ENCODE data around the gene RIMS1.
A peak's percentile ranks its signal among the peaks of the same experiment; 100 is the strongest.

The RIMS1 gene

DNA sequence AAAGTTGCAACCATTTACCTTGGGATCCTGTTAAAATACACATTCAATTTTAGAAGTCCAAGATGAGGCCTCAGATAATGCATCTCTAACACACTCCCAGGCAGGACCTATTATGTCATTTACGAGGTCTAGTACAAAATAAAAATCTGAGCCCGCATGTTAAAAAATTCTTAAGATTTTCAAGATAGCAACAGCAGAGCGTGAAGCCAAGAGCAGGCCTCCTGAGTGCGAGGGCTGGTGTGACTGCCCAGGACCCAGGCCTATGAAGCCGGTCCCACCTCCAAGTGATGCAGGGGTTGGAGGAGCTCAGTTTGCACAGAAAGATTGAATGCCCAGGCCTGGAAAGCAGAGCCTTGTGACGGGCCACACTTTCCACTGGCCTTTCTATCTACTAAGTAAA is 524.4 kb downstream of the RIMS1 start:
- no peak for DNase-seq

DNA sequence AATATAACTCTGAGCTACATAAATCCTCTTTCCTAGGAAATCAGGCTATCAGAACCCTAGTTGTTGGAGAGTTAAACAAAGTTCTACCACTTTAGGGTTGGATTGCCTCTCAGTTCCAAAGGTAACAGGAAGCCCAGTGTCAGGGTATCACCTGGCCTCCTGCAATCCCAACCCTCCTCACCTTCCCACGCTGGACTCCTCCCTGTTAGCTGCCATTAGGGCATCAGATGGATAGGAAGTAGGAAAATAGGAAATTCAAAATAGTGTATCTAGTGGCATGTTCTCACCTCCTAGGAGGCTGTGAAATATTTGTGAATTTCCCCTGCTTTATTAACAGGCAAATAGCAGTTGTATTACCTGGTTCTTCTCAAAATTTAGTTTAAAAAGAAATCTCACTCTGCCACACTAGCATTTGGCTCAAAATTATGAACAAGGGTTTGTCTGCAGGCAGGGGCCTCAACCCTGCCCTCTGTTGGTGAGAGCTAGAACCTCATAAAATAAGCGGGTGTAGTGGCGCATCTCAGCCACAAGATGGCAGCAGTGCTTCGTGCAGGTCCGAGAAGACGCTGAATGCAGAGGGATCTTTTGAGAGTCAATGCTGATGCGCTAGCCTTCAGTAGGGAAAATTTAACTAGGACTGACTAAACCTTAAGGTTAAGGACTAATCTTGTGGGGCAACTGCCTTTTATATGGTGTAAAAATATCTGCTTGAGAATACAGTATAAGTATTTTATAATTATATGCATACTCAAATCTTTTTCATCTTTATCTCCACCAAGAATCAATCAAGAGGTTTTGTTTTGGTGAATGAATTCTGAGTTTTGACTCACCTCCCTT is 525.7 kb downstream of the RIMS1 start:
- DNase-seq: peak in 57 of 58 donors; percentile 9 to 92 (median 73)

DNA sequence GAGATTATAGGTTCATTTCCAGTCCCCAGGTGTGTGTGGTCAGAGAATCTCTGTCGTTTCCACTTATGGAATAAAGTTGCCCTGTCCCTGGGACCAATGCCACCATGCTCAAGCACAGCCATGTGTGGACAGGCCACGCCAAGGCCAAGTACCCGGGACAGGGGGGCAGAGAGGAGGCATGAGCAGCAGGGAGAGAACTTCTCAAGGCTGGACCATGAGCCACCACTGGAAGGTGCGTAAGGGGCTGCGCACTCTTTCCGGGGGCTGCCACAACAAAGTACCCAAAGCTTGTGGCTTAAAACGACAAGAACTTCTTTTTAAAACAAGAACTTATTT is 526.3 kb downstream of the RIMS1 start:
- no peak for DNase-seq

DNA sequence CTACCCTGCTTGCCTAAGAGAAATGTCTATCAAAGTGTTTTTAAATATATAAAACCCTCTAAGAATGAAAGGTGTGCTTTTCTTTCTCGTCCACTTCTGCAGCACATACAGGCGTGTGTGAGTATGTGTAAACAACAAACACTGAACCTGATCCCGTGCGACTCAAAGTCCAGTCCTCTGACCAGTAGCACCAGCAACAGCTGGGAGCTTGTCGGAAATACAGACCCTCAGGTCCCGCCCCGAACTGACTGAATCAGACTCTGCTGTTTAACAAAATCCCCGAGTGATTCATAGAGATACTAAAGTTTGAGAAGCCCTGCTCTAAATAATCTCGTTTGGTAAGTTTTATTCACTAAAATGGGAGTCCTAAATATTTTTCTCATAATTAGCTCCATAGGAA is 527.5 kb downstream of the RIMS1 start:
- no peak for DNase-seq

DNA sequence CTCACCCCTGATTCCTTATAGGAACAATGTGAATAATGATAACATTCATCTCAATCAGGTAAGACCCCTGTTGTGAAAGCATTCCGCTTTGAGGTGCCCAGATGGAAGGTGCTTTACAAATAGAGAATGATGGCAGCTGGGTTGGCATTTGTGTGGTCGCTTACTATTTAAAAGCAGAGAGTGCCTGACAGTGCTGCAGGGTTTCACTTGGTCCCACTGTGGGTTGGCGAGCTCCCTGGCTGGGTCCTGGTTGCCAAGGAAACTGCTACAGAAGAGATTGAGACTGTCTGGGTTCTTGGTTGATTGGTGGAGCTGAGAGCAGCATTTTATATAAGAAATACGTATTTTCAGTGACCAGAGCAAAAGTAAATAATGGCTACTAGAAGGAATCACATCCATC is 528.3 kb downstream of the RIMS1 start:
- DNase-seq: peak in 12 of 58 donors; percentile 3 to 43 (median 24)

DNA sequence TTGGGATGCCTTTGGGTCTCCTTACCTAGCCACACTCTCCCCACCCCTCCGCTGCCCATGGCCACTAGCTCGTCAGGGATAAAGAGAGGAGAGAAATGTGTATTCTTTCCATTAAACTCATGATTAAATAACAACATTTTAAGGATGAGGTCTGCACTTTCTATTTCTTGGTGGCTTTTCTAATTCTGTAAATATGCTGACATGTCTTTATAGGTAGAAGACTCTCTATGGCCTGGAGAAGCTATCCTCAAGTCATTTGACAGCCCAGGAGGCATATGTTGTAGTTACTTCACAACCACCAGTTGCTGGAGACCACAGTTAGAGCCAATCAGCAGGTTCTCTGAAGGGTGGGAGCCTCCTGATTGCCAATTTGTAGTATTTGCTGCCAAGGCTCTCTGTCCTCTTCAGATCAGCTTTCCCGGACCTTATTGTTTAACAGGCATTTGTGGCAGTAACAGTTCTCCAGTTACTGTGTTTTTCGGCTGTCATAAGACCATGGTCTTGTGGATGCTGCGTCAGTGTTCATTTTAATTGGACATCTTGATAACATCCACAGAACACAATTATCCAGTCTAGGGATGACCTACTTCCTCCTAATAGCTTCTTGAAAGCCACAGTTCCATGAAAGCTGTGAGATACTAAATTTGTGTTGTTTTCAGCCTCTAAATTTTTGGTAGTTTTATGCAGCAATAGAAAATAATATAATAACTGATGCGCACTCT is 530.6 kb downstream of the RIMS1 start:
- no peak for DNase-seq

DNA sequence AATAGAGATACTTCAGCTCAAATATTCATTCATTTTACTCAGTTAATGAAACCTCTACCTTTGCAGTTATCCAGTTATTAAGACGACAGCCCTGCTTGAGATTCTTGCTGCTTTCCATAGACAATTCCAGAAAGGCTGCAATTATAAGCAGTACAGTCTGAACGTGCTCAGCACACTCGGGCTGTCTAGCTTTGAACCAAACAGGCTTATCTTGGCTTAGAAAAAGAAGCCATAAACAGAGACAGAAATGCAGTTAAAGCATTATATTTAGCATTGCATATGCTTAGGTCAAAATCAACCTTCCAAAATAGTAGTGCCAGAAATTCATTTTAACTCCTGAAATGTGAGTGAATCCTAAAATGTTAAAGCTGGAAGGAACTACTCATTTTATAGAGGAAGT is 531.4 kb downstream of the RIMS1 start:
- no peak for DNase-seq

DNA sequence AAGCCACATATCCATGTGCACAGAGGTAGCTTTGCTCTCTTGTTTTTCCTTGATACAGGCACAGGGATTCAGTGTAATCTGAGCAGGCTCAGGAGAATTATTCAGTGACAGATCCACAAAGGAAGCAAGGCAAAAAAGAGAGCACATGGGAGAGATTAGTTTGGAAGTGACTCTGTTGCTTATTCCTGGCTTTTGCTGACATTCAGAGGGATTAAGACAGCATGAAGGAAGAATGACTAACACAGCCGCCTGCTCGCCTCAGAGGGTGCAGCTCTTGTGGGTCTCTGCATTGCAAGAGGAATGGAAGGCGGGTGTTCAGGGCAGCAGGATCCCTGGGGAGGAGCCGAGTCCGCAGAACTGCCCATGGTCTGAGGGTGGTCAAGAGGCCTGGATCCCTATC is 532.1 kb downstream of the RIMS1 start:
- DNase-seq: peak in 13 of 58 donors; percentile 1 to 43 (median 14)

DNA sequence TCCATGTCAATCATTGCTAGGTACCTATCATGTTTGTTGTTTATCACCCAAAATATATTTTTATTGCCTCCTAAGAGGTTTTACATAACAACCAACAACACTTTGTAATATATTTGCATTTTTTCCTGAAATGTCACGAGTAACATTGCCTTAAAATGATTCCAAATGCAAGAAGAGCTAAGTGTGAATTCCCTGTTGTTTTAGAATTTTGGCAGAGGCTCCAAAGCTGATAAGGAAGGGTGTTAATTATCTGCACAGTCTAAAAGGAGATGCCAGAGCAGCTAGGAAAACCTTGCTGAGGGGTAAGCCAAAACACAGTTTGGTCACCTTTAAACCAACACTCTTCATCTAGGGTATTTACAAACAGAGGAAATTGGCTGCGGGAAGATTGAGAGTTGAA is 533.6 kb downstream of the RIMS1 start:
- DNase-seq: no peak

DNA sequence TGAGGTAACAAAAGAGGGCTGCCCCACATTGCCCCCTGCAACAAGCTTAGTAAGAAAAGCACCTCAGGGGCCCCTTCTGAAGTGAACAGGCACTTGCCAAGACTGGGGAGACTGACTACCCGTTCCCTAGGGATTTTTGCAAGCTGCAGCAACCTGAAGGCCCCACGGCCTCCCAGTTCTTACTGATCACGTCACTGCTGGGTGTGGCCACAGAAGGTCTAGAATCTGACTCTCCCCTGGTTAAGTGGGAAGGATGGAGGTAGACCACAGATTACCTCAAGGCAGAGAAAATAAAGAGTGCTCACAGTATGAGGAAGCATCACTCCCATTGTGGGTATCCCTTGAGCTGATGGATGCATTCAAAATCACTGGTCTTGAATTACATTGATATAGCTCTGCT is 534.1 kb downstream of the RIMS1 start:
- no peak for DNase-seq

DNA sequence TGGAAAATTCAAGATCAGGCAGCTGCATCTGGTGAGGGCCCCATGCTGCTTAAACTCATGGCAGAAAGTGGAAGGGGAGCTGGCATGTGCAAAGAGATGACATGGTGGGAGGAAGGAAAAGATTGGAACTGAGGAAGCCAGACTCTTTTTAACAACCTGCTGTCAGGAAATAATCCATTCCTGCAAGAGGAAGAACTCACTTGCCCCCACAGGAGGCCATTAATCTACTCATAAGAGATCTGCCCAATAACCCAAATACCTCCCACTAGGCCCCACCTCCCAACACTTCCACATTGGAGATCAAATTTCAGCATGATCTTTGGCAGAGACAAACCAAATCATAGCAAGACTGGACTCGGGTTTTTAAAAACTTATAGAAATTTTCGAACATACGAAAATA is 535.0 kb downstream of the RIMS1 start:
- DNase-seq: no peak

DNA sequence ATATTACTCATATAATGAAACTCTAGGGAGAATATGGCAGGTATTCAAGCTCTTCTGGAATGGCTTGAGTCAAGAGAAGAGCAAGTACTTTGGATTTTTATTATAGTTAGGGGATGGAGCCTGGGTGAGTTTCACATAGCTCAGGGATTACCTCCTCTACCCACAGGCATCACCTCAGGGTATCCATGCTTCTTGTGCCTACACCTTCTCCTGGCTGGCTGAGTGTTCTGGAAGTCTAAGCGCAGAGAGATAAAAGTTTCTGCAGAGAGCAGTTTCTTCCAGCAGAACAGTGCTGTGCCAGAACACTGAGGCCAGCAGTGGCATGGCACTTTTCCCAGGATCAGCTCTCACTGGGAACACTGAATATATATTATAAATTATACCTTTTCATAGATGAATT is 535.8 kb downstream of the RIMS1 start:
- no peak for DNase-seq

DNA sequence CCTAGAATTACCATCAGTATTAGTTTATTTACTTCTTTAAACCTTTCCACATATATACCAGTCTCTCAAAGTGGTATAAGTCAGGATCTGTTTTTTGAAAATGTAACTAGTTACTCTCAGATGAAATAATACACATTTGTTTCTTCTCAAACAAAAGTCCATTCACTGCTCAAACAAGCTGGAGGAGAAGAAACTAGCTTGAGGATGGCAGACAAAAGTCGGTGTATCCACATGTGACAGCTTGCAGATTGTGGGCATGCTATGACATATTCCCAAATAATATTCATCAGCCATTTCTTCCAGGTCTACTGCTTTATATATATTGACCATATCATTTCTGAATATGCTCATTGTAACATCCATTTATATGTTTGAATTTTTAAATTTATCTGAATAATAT is 538.1 kb downstream of the RIMS1 start:
- peak in 1 of 58 donors; percentile 41 for DNase-seq

DNA sequence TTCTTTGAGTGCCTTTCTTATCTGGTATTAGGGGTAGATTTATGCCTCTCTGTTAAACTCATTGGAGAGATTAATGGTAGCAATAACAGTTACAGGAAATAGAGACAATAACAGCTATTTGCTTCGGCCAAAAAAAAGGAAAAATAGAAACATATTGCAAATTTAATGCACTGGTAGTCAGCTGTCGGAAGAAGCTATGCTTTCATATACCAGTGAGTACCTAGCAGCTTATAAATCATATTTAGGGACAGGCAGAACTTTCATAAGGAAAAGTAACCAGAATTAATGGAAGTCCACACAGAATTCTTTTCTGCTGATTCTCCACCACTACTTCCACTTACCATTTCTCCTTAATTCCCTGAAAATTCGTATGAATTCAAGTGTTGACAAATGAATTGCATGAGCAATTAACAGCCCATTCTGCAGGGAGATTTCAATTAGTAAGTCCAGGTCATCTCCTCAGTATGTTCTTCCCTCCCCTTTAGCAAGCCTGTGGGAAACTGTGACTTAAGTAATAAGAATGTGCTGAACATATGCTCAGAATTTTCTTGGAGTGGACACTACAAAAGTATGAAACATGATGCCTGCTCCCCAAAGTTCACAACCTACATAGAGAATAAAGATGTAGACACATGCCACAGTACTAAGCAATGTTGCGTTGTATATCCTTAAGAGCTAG is 538.8 kb downstream of the RIMS1 start:
- no peak for DNase-seq

DNA sequence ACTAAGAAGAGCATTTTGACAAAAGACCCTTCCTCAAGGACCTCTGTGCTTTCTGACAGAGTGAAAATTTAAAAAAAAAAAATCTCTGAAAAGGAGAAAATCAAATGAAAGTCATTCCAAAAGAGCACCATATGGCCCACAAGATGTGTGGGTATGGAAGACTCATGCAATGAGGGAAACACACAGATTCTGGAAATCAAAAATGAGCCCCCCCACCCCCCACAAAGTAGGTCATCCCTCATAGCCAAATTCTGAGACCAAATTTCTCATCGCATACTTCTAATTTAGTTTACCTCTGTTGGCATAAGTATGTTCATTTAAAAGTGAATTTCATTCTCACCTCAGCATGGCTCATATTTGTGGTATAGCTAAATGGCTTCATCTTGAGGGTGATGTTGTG is 554.3 kb downstream of the RIMS1 start:
- DNase-seq: peak in 4 of 58 donors; percentile 13 to 32 (median 22)

DNA sequence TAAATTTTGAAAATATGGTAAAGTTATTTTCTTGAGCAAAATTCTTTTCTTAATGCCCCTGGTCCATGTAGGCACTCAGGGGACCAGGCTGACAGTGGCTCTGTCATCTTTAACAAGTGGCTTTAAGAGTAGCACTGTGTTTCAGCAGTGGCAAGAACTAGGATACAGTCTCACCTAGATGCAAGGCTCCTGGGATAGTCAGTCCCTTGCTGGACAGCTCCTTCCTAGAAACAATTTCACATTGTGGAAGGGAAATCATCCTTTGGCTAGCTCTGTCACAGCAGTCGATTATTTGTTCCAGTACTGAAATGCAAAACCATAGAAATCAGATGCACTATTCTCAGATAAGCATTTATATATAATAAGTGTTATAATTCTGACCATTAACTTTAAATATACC is 560.1 kb downstream of the RIMS1 start:
- no peak for DNase-seq
